Urothelium cell line (cell line): ENCODE results near the gene BPGM.

ENCODE experiments used
- DNase-seq: peaks from one replicate; pipeline ENCODE4 v3.0.0; 2011; ENCODE audit warnings: low spot score, mixed read lengths
- FAIRE-seq: peaks from 2 replicates; lab custom pipeline; 2011; peaks lifted over from hg19 to GRCh38; lab: Jason Lieb, UNC

The BPGM gene

GRCh38 chr7:134714470-134715205 is 68.0 kb downstream of the BPGM start:
- no peak for FAIRE-seq
- DNase-seq: no peak

- no peak for DNase-seq
- no peak for FAIRE-seq
Observed at GRCh38 chr7:134718211-134718875, 71.7 kb downstream of the BPGM start.

GRCh38 chr7:134720091-134720935 is 73.7 kb downstream of the BPGM start:
- FAIRE-seq (no peak), DNase-seq (no peak)

GRCh38 chr7:134721171-134721570 is 74.5 kb downstream of the BPGM start:
- no peak for FAIRE-seq
- no peak for DNase-seq

- FAIRE-seq (no peak), DNase-seq (no peak)
Observed at GRCh38 chr7:134722786-134723322, 76.2 kb downstream of the BPGM start.

- FAIRE-seq (no peak), DNase-seq (no peak)
Observed at GRCh38 chr7:134723892-134724291, 77.2 kb downstream of the BPGM start.

- DNase-seq (no peak), FAIRE-seq (no peak)
Observed at GRCh38 chr7:134724606-134725005, 78.0 kb downstream of the BPGM start.

GRCh38 chr7:134726581-134726980 is 79.9 kb downstream of the BPGM start:
- no peak for FAIRE-seq

GRCh38 chr7:134727711-134728110 is 81.1 kb downstream of the BPGM start:
- no peak for DNase-seq
- no peak for FAIRE-seq

More at GRCh38 chr7:134726581-134726980, 79.9 kb downstream of the BPGM start:
- no peak for DNase-seq
